ENCODE measurements around the gene CDKN2B-AS1.
"Not testable (repeated sequence)": the region's sequence is repeated elsewhere in the genome, so short reads cannot be mapped to it uniquely, and the experiment has no call there.

The CDKN2B-AS1 gene

GRCh38 chr9:22046243-22046885 is 51.8 kb downstream of the CDKN2B-AS1 start:
- DNase-seq = no peak

- DNase-seq = no peak
These were observed 53.0 kb downstream of the CDKN2B-AS1 start for GRCh38 chr9:22047596-22047995.

- DNase-seq = no peak
These were observed 54.8 kb downstream of the CDKN2B-AS1 start for GRCh38 chr9:22049411-22049810.

- DNase-seq = peak; percentile 36
These were observed 56.3 kb downstream of the CDKN2B-AS1 start for GRCh38 chr9:22050924-22051323.

- DNase-seq = peak; percentile 25
These were observed 57.9 kb downstream of the CDKN2B-AS1 start for GRCh38 chr9:22052376-22052945.

GRCh38 chr9:22053178-22053577 is 58.6 kb downstream of the CDKN2B-AS1 start:
- no peak for DNase-seq

- no peak for DNase-seq
These were observed 59.5 kb downstream of the CDKN2B-AS1 start for GRCh38 chr9:22054076-22054475.

GRCh38 chr9:22054529-22054928 is 59.9 kb downstream of the CDKN2B-AS1 start:
- DNase-seq = no peak

- DNase-seq = no peak
These were observed 60.5 kb downstream of the CDKN2B-AS1 start for GRCh38 chr9:22055090-22055489.

- no peak for DNase-seq
These were observed 61.8 kb downstream of the CDKN2B-AS1 start for GRCh38 chr9:22056402-22056801.

GRCh38 chr9:22057972-22058371 is 63.4 kb downstream of the CDKN2B-AS1 start:
- DNase-seq = not testable (repeated sequence)

- DNase-seq = no peak
These were observed 66.3 kb downstream of the CDKN2B-AS1 start for GRCh38 chr9:22060831-22061383.

GRCh38 chr9:22064957-22065356 is 70.4 kb downstream of the CDKN2B-AS1 start:
- DNase-seq = no peak

GRCh38 chr9:22065431-22066200 is 71.0 kb downstream of the CDKN2B-AS1 start:
- no peak for DNase-seq

- no peak for DNase-seq
These were observed 72.6 kb downstream of the CDKN2B-AS1 start for GRCh38 chr9:22067196-22067595.

GRCh38 chr9:22068369-22068768 is 73.8 kb downstream of the CDKN2B-AS1 start:
- no peak for DNase-seq

- DNase-seq = peak; percentile 24
These were observed 78.8 kb downstream of the CDKN2B-AS1 start for GRCh38 chr9:22073349-22073748.

GRCh38 chr9:22078081-22078480 is 83.5 kb downstream of the CDKN2B-AS1 start:
- no peak for DNase-seq

GRCh38 chr9:22079873-22080341 is 85.3 kb downstream of the CDKN2B-AS1 start:
- DNase-seq = peak; percentile 66

- no peak for DNase-seq
These were observed 89.9 kb downstream of the CDKN2B-AS1 start for GRCh38 chr9:22084336-22085035.

GRCh38 chr9:22088053-22088716 is 93.6 kb downstream of the CDKN2B-AS1 start:
- no peak for DNase-seq

- DNase-seq = no peak
These were observed 94.1 kb downstream of the CDKN2B-AS1 start for GRCh38 chr9:22088717-22089061.

- no peak for DNase-seq
These were observed 103.1 kb downstream of the CDKN2B-AS1 start for GRCh38 chr9:22097707-22098106.
